Midbrain (tissue), 1 donor: Measurements from ENCODE around the gene ADAMTS4.
"Not testable (repeated sequence)": the region's sequence is repeated elsewhere in the genome, so short reads cannot be mapped to it uniquely, and the experiment has no call there.

Experiments used
- DNase-seq: peaks from one replicate; lab custom pipeline; 2025; lab: John Stamatoyannopoulos, UW

ADAMTS4 gene

GRCh38 chr1:161198897-161199431 is at the start of gene ADAMTS4:
Gene ADAMTS4 (minus strand): TSS chr1:161199054. CDS start chr1:161198627, 427 bp downstream.
- peak; percentile 90 for DNase-seq

GRCh38 chr1:161244888-161245287 is 46.0 kb upstream of the ADAMTS4 start:
- DNase-seq: no peak

- no peak for DNase-seq
These were observed 43.5 kb upstream of the ADAMTS4 start for GRCh38 chr1:161242313-161242712.

GRCh38 chr1:161241682-161242081 is 42.8 kb upstream of the ADAMTS4 start:
- no peak for DNase-seq

GRCh38 chr1:161238039-161238473 is 39.2 kb upstream of the ADAMTS4 start, which contains the start of gene NR1I3:
Gene NR1I3 (minus strand): TSS chr1:161238203. CDS start chr1:161236565, 1,638 bp downstream.
- DNase-seq: no peak

- no peak for DNase-seq
These were observed 37.3 kb upstream of the ADAMTS4 start for GRCh38 chr1:161235957-161236775.

GRCh38 chr1:161233102-161233501 is 34.2 kb upstream of the ADAMTS4 start:
- DNase-seq: no peak

- DNase-seq: no peak
These were observed 31.9 kb upstream of the ADAMTS4 start for GRCh38 chr1:161230762-161231161.

GRCh38 chr1:161229896-161230295 is 31.0 kb upstream of the ADAMTS4 start:
- DNase-seq: no peak

- no peak for DNase-seq
These were observed 29.2 kb upstream of the ADAMTS4 start for GRCh38 chr1:161228032-161228431.

GRCh38 chr1:161227196-161227871 is 28.5 kb upstream of the ADAMTS4 start:
- DNase-seq: peak; percentile 82

- no peak for DNase-seq
These were observed 27.9 kb upstream of the ADAMTS4 start for GRCh38 chr1:161226759-161227158.

GRCh38 chr1:161226320-161226711 is 27.5 kb upstream of the ADAMTS4 start:
- DNase-seq: no peak

GRCh38 chr1:161225534-161226319 is 26.9 kb upstream of the ADAMTS4 start, which contains the start of gene TOMM40L:
Gene TOMM40L (plus strand): TSS chr1:161226060. CDS start chr1:161226490, 430 bp downstream.
- DNase-seq: peak; percentile 96

GRCh38 chr1:161225178-161225533 is 26.3 kb upstream of the ADAMTS4 start:
- peak; percentile 52 for DNase-seq

GRCh38 chr1:161224695-161225087 is 25.8 kb upstream of the ADAMTS4 start:
- not testable (repeated sequence) for DNase-seq

- DNase-seq: no peak
These were observed 25.2 kb upstream of the ADAMTS4 start for GRCh38 chr1:161223805-161224694.

- no peak for DNase-seq
These were observed 23.5 kb upstream of the ADAMTS4 start for GRCh38 chr1:161222175-161223019.

GRCh38 chr1:161220002-161220401 is 21.1 kb upstream of the ADAMTS4 start:
- no peak for DNase-seq
